ENCODE data around the gene REEP3.
"Not testable (repeated sequence)": the region's sequence is repeated elsewhere in the genome, so short reads cannot be mapped to it uniquely, and the experiment has no call there.

The REEP3 gene

DNA sequence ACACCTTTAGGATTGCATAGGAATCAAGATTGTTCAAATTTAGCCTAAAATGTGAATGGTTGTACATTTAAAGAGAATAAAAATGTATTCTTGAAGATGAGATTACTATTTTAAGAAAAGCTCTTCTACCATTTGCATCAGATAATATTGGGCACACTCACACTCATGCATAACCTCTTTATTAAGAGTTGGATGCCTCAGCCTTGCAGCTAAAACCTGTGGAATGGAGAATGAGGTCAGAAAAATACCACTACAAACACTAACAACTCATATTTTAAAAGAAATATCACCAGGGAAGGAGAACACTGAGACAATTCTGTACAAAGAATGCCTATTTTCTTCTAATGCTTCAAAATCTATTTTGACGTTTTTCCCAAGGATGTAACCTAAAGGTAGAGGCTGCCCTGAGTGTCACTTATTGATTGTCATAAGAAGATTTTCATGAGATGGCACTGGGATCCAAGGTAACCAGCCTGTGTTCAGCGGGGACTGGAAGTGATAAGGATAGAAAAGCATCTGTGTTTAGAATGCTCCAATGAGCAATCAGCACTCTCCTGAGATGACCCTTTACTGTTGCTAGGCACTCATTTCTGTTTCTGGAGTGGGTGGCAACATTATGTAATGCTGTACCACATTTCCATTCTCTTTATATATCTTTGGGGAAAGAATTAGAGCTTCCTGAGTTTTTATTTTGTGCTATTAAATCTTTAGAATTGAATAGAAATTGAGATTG, 26.6 kb downstream of the REEP3 start:
- DNase-seq (ENCODE audit: low read depth in 1 of 2, low spot score in 1 of 2), result no peak

DNA sequence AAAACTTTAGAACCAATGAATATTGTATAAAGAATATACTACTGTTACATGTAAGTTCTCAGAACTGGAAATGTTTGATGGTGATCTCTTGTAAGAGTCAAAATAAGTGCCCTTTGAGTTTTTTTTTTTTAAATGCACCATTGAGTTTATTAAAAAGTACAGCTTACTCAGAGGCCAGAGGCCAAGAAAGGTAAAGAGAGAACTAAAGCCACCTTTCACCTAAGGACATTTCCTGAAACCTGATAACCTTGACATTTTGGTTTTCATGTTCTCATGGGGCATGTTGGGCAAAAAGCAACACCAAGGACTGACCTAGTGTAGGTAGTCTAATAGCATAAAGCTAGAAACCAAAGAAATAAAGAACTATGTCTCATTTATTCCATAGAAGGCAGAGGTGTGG, 27.7 kb downstream of the REEP3 start:
- DNase-seq (ENCODE audit: low read depth in 1 of 2, low spot score in 1 of 2), result no peak

DNA sequence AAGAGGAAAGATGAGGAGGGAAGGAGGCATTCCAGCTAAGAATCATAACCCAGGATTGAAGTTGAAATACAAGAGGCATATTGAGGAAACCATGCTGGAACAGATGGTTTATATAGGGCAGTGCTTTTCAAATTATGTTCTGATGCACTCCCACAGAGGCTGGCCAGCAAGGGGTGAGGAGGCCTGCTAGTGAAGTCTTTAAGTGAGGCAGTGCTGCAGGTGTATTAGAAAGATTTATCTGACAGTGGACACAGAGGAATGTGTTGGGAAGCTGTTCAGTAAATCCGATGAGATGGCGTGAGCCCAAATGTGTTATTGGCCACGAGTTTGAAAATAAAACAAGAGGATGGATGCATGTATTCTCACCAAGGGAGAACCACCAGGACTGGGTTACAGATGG, 28.6 kb downstream of the REEP3 start:
- DNase-seq (ENCODE audit: low read depth in 1 of 2, low spot score in 1 of 2), result no peak

DNA sequence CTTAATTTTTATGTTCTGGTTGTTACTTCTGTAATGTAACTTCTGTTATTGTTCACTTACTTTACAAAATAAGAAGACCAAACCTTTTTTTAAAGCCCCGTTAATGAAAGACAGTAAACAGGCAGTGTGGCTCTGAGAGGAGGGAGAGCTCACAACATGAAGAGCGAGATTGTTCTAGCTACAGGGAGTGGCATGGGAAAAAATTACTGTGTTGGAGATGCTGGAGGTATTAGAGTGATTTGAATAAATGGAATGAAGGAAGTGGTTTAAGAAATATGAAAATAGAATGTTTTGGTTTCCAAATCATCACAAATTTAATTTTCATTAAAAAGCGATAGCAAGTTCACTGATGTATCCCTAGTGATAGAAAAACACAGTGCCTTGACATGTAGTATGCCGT, 31.8 kb downstream of the REEP3 start:
- no peak for DNase-seq (ENCODE audit: low read depth in 1 of 2, low spot score in 1 of 2)

DNA sequence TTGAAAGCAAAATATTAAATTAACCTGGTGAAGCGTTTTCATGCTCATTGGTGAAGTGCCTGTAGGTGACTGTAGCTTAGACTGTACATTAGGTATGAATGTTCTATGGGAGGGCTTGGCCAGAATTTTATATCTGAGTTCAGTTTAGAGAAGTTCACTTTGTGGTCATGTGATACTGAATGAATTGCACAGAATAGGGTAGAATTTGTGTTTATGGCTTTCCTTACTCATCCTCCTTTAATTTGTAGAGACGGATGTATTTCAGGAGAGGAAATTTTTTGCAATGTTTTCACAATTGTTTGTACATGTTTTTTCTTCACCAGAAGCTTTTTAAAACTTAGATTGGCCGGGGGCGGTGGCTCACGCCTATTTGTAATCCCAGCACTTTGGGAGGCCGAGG, 32.3 kb downstream of the REEP3 start:
- no peak for DNase-seq (ENCODE audit: low read depth in 1 of 2, low spot score in 1 of 2)

DNA sequence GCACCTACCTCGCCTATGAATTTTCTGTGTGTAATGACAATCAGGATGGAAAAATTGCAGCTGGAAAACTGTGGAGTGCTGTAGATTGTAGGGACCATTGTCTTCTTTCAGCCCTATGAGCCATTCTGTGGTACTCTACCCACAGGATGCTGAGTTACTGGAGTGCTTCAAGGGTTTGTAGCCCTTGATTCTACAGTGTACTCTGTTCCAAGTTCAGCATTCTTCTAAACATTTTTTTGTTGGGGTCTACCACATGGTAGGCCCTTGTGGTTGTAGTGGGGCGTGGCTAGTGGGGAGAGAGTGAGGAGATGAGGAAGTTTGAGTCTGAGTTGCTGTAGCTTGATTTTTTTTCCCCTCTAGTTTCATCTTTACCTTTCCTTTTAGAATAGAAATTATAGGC, 33.5 kb downstream of the REEP3 start:
- DNase-seq (ENCODE audit: low read depth in 1 of 2, low spot score in 1 of 2), result no peak

DNA sequence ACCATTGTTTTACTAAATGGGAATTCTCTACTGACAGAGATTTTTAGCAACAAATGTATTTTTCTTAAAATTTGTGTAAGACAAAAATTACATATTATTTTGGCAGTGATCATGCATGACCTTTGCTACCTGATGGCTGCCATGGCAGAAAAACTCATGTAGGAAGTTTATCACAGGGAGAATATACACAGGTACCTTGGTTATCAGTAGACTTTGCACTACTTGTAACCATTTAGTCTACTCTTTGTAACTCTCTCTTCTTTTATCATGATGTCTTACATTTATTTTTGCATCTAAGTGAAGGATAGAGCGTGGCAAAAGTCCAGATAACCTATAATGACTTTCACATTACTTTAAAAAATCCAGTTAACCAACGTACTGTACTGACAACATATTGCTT, 34.1 kb downstream of the REEP3 start:
- DNase-seq (ENCODE audit: low read depth in 1 of 2, low spot score in 1 of 2), result no peak

DNA sequence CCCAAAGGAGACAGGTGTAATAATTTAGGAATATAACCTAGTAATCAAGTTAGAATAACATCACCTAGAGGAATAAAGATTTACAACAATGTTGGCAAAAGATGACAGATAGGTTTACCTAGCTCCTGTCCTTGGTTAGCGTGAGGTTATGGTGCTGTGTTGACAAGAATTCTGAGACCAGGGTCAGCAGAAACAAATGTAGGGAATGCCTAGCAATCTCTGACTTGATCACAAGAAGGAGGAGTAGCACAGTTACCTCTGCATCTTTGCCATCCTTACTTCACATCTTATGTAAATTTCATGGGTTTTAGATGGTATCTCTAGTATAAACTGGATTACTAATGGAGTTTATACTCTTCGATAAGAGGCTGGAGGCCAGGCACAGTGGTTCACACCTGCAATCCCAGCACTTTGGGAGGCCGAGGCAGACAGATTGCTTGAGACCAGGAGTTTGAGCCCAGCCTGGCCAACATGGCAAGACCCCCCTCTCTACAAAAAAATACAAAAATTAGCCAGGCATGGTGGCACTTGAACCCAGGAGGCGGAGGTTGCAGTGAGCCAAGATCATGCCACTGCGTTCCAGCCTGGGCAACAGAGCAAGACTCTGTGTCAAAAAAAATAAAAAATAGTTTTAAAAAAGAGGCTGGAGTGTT, 37.1 kb downstream of the REEP3 start:
- DNase-seq (ENCODE audit: low read depth in 1 of 2, low spot score in 1 of 2), result no peak

DNA sequence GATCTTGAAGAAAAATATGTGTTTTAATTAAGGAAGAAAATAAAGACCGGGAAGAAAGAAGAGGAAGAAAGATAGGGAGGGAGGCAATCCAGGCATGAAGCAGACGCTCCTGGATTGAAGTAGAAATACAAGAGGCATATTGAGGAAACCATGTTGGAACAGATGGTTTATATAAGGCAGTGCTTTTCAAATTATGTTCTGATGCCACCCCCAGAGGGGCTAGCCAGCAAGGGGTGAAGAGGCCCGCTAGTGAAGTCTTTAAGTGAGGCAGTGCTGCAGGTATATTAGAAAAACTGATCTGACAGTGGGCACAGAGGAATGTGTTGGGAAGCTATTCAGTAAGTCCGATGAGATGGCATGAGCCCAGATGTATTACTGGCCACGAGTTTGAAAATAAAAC, 40.1 kb downstream of the REEP3 start:
- DNase-seq (ENCODE audit: low read depth in 1 of 2, low spot score in 1 of 2), result no peak

DNA sequence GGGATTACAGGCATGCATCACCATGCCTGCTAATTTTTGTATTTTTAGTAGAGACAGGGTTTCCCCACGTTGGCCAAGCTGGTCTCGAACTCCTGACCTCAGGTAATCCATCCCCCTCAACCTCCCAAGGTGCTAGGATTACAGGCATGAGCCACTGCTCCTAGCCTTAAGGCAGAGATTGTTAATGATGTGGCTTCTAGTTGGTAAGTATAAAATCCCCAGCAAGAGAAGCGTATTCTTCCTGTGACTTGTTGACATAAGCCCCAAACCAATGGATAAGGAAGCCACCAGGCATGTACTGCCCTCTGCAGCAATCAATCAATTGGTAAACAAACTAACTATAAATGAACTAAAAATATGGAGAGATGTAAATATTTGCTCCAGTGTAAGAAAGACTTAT, 41.2 kb downstream of the REEP3 start:
- DNase-seq (ENCODE audit: low read depth in 1 of 2, low spot score in 1 of 2), result no peak

DNA sequence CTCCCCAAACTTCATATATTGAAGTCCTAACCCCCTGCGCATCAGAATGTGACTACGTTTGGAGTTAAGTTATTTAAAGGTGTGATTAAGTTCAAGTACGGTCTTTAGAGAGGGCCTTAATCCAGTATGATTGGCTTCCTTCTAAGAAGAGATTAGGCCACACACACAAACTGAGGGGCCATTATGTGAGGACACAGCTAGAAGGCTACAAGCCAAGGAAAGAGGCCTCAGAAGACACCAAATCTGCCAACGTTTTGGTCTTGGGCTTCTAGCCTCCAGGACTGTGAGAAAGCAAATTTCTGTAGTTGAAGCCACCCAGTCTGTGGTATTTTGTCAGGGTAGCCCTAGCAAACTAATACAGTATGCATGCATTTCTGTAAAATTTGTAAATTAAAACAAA, 41.7 kb downstream of the REEP3 start:
- no peak for DNase-seq (ENCODE audit: low read depth in 1 of 2, low spot score in 1 of 2)

DNA sequence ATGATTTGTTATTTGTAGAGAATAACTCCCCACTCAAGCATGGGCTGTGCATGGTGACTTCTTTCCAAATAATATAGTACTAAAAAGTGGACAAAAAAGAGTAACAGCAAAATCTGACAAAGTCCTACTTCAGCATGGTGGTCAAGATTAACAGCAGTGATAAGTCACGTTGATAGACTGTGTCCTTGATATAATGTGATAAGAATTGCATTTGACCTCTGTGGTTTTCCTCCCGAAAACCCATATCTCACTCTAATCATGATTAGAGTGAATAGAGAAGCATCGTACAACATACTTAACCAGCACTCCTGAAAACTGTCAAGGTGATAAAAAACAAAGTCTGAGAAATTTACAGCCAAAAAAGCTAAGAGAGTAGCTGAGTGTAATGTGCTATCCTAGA, 42.4 kb downstream of the REEP3 start:
- DNase-seq (ENCODE audit: low read depth in 1 of 2, low spot score in 1 of 2), result no peak

DNA sequence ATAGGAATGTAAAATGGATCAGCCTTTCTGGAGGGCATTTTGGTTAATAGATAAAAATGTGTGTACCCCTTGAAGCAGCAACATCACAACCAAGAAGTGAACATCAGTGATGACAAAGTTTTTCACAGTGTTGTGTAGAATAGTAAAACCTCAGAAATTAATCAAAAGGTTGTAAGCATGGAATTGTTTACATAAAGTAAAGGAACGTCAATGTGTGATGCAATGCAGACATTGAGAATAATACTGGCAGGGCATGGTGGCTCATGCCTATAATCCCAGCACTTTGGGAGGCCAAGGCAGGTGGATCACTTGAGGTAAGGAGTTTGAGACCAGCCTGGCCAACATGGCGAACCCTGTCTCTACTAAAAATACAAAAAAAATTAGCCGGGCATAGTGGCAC, 43.5 kb downstream of the REEP3 start:
- not testable (repeated sequence) for DNase-seq (ENCODE audit: low read depth in 1 of 2, low spot score in 1 of 2)

DNA sequence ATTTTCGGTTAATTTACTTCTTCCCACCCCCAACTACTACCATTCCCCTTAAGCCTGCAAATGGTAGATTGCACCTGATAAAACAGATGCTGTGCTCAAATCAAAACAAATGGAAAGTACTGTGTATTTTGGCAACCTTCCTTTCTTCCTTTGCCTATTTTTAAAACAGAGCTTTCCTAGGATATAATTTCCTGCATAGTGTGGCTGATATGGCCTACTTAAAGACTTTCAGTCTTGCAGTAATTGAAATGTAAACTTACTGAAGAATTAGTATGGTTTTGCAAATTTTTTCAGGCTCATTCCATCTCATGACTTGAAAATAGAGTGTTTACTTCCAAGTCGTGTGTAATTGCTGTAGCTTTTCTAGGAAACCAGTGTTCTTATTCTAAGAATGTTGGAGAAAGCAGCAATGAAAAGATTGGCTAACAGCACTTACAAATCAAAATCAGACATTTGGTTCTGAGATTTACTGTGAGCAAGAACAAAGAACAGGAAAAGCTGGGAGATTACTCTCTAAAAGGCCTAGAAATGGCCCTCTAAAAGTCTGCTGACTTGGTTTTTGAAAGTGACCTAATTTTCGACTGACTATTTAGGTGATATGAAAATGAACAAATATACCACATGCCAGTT, 52.0 kb downstream of the REEP3 start:
- DNase-seq (ENCODE audit: low read depth in 1 of 2, low spot score in 1 of 2), result no peak

DNA sequence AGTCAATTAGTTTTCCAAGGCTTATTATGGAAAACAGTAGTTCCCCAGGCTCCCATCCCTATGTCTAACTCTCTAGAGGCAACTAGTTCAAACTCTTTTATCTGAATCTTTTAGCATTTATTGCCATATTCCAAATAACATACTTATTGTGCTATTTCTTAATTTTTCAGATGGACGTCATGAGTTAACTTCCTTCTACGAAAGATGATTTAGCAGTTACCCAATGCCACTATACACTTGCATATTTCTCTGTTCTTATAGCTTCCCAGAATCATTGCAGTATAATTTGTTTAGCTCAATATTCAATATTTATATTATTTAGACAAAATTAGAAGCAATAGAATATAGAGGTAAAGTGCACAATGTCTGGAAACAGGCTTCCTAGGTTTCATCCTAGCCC, 52.8 kb downstream of the REEP3 start:
- DNase-seq (ENCODE audit: low read depth in 1 of 2, low spot score in 1 of 2), result no peak

DNA sequence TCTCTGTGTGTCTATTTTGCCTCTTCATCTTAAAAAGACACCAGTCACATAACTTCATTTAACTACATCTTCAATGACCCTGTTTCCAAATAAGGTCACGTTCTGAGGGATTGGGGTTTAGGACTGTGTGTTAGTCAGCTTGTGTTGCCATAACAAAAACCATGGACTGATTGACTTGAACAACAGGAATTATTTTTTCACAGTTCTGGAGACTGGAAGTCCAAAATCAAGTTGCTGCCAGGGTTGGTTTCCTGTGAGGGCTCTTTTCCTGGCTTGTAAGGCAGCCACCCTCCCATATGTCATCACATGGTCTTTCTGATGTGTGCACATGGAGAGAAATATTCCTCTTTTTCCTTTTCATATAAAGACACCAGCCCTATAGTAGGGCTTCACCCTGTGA, 55.3 kb downstream of the REEP3 start:
- no peak for DNase-seq (ENCODE audit: low read depth in 1 of 2, low spot score in 1 of 2)

DNA sequence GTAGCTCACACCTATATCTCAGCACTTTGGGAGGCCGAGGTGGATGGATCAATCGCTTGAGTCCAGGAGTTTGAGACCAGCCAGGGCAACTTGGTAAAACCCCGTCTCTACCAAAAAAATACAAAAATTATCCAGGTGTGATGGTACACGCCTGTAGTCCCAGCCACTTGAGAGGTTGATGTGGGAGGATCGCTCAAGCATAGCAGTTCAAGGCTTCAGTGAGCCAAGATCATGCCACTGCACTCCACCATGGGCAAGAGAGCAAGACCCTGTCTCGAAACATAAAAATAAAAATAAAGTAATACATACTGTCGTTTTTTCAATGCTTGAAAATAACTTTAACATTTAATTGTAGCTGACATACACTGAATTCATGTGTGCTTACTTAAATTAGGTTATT, 57.3 kb downstream of the REEP3 start:
- no peak for DNase-seq (ENCODE audit: low read depth in 1 of 2, low spot score in 1 of 2)

DNA sequence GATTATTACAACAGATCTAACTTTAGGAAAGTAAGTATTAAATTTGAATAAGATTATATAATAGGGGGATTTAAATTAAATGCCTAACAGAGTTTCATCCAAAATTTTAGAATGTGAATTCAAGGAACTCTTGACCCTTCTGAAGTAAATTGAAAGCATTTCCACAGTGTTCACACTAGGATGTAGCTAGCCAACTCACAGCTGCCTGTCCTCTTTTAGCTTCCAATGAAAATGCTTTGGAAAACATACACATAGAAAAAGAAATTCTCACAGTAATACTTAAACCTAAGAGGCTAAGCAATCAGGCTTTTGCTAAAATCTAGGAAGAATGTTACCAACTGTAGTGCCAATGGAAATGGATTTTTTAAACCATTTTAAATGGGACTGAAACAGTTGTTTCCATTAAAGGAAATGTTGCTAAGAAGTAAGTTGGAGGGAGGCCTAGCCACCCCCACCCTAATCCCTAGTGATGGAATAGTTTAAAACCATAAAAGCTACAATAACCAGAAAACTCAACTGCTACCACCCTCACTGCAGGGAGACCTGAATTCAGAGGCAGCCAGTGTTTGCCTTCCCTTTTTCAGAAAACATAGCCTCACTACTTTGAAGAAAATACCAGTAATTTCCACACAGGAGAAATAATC, 58.3 kb downstream of the REEP3 start:
- DNase-seq (ENCODE audit: low read depth in 1 of 2, low spot score in 1 of 2), result no peak

DNA sequence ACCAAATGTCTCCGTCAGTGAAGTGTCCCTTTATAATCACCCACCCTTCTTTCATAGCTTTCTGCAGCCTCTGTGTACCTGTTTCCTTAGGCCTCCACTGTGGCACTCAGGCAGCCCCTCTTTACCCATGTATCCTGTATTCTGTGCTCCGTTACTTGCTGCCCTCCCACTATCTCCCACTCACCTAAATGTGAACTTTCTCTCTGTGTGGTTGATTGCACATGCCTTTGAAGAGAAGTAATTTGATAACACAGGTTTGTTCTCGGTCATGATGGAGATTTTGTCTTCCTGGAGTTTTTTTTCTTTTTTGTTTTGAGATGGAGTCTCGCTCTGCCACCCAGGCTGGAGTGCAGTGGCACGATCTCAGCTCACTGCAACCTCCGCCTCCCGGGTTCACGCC, 61.5 kb downstream of the REEP3 start:
- DNase-seq (ENCODE audit: low read depth in 1 of 2, low spot score in 1 of 2), result no peak

DNA sequence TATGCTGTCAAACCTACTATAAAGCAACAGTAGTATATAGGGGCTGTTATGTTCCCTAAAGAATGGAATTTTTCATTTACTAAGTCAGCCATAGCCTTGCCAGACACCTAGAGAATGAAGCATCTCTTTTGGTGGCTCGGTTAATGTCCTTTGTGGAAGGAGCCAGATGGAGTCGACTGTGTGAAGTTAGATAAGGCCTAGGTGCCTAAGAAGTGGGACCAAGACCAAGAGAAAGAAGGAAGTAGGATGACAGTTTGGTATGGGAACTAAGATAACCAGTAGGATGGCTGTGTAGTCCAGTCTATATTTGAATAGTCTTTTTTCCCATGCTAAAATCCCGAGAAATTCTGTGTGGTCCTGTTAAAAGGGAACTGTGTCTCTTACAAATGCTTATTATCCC, 62.2 kb downstream of the REEP3 start:
- no peak for DNase-seq (ENCODE audit: low read depth in 1 of 2, low spot score in 1 of 2)

DNA sequence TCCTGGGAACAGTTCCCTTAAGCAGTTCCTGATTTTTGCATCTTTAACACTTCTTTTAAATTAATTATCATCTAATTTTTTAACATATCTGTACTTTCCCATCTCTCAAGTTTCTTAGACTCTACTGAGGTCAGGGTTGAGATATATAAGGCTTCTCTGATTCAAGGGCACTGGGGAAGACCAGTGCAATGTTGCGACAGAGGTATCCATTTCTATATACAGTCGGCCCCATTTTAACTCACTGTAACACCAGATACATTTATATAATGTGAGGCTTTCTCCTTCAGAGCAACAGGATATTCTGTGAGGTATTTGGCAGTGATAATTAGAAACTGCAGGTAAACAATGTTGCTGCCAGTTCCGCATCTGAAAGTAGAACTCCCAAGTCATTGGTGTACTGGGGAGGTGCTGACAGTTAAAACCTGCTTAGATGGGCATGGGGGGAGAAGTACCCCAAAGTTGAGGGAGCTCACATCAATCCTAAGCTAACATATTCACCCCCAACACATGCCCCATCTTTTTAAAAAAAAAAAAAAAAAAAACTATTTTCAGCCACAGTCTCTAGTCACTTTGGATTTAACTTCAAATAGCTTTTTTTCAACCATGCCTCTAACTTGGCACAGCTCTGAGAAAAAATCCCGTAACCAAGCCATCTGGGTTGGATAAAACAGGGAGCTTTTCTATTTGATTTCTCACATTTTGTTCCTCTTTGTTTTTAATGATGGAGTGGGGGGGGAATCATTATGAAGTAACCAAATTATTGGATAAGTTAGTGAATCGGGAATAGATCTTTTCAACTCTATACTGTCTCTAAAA, 62.9 kb downstream of the REEP3 start:
- no peak for DNase-seq (ENCODE audit: low read depth in 1 of 2, low spot score in 1 of 2)

DNA sequence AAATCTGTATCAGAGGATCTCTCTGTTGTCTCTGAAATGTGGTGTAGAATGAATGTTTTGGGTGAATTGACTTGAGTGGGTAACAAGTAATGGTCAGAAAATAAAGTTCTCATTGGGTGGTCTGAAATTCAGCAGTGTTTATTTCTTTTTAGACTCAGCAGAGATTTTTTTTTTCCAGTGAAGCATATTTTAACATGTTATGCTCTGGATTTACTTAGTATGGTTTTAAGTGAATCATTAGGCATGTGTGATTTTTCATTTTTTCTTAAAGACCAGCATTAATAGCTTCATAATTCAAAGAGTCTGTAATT, 63.5 kb downstream of the REEP3 start:
- no peak for DNase-seq (ENCODE audit: low read depth in 1 of 2, low spot score in 1 of 2)

Data from activated T-helper 1 cell treated with anti-CD3 and anti-CD28 coated beads, Interleukin-2, amount 50 U/mL, for 16 hours (primary cell).